Hepatocyte (in vitro differentiated cells): ENCODE measurements around the gene HSPH1.

Experiments
- EZH2 ChIP-seq: fragments of 200-600 bp; sonication (generic); IDR thresholded peaks from 2 replicates; pipeline ENCODE4 v1.6.1; 2016; ENCODE audit warnings: antibody characterized with exemption, mild to moderate bottlenecking, borderline replicate concordance
- EZH2phosphoT487 ChIP-seq: fragments of 200-600 bp; sonication (generic); IDR thresholded peaks from one replicate; pipeline ENCODE4 v1.6.1; 2018; ENCODE audit warnings: antibody characterized with exemption, mild to moderate bottlenecking, low read depth, moderate library complexity; ENCODE audit not compliant: unreplicated experiment, severe bottlenecking
- TF ChIP-seq, protein P1 (sequence below): fragments of 200-600 bp; sonication (generic); IDR thresholded peaks from 2 replicates; pipeline ENCODE4 v1.5.1; 2016; ENCODE audit warnings: antibody characterized with exemption, mild to moderate bottlenecking; ENCODE audit not compliant: poor library complexity

DNA sequence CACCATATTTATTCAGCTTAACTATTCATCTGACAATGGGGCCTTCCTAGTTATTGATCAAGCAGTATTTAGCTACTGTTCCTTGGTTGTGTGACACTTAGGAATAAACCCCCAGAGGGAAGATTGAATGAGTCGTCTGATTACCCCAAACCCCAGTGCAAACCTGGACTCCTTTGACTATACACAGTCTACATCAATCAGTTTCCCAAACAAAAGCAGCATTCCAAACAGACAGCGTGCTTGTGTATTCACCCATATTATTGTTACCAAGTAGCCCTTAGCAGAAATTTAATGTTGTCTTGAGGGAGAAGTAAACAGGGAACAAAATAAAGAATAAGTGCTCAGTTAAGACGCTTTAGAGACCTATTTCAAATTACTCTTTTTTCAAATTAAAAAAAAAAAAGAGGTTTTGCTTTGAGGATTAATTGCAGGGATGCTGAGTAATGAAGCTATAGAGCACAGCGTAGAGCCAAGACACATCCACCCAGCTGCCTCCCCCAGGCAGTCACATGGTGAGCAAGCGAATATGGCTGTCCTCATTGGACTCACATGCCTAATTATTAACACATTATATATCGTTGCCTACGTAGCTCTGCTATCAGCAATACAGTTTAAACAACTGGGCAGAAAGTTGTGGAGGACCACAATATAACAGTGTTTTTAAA lies 23.4 kb upstream of the HSPH1 start:
- TF ChIP-seq, protein P1, sequence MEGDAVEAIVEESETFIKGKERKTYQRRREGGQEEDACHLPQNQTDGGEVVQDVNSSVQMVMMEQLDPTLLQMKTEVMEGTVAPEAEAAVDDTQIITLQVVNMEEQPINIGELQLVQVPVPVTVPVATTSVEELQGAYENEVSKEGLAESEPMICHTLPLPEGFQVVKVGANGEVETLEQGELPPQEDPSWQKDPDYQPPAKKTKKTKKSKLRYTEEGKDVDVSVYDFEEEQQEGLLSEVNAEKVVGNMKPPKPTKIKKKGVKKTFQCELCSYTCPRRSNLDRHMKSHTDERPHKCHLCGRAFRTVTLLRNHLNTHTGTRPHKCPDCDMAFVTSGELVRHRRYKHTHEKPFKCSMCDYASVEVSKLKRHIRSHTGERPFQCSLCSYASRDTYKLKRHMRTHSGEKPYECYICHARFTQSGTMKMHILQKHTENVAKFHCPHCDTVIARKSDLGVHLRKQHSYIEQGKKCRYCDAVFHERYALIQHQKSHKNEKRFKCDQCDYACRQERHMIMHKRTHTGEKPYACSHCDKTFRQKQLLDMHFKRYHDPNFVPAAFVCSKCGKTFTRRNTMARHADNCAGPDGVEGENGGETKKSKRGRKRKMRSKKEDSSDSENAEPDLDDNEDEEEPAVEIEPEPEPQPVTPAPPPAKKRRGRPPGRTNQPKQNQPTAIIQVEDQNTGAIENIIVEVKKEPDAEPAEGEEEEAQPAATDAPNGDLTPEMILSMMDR, result no peak
- no peak for TF ChIP-seq EZH2
- no peak for TF ChIP-seq EZH2phosphoT487
